GM10847 (cell line): ENCODE results near the gene RAB34.
A peak's percentile ranks its signal among the peaks of the same experiment; 100 is the strongest.

Source experiments
- POLR2A ChIP-seq: IDR thresholded peaks from 2 replicates; pipeline ENCODE4 v1.6.1; 2011; ENCODE audit not compliant: insufficient read length; ENCODE audit errors: extremely low read depth

Gene RAB34

DNA sequence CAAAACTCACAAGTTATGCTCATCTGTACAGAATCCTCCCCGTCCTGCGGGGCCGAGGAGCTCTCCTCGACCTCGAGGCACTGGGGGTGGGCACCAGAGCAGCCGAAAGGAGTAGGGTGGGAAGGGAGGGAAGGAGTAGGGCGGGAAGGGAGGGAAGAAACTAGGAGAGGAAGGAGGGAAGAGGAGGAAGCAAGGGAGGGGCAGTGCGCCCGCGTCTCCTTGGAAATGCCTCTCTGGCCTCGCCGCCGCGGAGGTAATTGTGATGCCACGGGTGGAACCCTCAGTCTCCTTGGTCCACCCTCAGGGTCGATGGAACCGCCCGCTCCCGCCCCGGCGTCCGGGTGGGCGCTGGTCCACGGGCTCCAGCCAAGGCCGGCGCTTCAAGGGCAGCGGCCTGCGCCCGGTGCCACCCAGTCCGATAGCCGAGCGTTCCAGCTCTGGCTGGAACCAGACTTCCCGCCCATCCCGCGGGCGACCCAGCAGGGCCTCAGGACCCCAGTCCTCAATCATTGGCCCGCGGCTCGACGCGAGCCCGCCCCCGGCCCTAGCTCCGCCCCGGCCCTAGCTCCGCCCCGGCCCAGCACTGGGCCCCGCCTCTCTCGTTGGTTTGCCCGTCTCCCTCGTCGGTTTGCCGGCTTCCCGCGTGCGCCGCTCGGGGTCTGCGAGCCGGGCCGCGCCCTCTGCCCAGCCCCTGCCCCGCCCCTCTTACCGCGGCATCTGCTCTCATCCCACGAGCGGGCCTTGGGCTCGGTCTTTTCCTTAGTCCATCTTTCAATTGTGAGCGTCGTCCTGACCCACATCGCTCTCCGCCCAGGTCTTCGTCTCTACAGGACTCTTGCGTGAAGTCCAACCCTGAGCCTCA lies 6.6 kb downstream of the RAB34 start:
- TF ChIP-seq POLR2A, result peak; percentile 64

DNA sequence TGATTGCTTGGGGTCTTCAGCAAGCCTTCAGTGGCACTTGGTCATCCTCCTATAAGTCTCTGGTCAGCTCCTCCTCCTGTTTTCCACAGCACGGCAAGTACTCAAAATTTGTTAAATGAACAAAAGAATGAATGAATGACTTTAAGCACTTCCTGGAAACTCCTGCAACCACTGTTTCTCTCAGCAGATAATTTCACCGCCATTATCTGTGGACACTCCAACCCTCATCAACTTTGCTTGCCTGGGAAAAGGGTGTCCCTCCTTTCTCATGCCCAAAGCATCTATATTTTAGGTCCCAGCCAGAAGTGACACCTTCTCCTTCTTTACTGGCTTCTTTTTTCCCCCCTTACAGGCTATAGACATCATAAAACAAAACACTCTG lies 10.3 kb downstream of the RAB34 start:
- no peak for TF ChIP-seq POLR2A

DNA sequence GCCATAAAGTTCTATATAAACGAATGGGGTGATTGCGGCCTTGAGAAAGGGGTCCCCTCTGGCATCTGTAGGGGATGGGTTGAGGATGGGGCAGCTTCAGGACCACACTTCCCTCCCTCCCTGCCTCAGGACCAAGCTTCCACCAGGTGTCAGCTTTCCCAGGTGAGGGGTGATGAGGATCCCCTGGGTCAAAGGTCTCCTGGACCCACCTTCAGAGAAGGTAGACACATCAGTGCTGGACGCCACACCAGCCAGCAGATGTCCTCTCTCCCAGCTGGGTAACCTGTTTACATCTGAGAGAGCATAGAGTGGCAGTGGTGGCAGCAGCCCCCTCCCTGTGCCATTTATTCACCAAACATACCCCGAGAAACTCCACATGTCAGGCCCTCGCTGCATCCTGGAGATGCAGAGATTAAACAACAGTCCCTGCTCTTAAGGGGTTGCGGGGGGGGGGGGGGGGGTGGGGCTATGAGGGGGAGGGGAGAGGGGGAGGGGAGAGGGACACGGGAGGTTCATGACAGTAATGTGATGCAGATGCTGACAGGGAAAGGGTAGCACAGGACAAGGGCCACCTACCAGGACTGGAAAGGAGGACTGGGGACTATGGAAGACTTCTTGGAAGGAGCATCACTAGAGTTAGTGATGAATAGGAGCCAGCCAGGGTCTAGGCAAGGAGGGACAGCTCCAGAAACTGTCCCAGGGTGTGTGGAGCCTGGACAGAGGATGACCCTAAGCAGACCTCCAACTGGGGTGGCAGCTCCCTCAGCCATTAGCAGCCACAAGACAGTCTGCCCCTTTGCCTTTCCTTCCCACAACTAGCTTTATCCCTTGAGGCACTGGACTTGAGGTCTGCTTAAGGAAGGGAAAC lies 11.0 kb downstream of the RAB34 start:
- TF ChIP-seq POLR2A, result no peak

DNA sequence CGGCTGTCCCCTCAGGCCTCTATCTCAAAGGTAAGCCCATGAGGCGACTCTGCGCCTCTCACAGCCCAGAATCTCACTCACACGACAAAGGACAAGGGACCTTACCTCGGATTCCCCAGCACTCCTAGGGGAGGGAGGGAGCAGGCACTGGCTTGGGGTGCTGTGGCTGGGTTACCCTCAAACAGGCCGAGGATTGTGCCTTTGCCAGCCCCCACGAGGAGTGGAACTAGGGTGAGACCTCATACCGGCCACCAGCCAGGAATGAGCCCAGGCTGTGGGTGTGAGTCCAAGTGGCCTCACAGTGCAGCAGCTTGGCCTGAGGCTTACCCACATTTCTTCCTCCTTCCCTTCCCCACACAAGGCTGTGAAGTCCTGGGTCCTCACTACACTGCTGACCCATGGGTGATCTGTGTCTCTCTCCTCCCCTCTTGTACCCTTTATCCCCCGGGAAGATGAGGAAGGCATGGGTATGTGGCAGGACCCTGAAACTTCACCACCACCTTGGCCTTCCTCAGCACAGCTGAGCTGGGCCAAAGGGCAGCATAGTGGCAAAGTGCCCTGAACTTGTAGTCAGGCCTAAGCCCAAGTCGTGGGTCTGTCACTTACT lies 11.8 kb downstream of the RAB34 start:
- TF ChIP-seq POLR2A, result no peak

DNA sequence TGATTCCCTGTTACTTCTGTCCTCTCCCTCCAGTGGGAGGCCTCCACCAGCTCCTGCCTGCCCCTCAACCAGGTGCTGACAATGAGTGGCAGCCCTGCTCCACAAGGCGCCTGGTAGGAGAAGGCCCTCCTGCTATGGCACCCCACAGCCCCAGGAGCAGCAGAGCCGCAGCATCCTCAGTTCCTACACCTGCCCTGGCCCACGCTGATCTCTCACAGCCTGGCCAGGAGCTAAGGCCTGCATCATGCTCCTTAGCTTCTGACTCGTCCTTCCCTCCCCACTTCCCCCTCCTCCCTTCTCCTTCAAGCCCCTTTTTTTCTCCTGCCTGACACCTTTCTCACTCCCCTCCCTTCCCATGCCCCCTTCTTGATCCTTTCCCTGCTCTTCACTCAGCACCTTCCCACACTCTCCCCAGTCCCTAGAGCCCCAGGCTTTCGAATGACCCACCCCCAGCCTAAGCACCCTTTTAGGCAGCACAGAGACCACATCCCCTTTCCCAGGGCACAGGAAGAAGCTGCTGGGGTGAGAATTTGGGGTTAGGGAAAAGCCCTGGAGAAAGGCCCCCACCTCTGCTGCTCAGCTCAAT lies 12.5 kb downstream of the RAB34 start:
- TF ChIP-seq POLR2A, result no peak

DNA sequence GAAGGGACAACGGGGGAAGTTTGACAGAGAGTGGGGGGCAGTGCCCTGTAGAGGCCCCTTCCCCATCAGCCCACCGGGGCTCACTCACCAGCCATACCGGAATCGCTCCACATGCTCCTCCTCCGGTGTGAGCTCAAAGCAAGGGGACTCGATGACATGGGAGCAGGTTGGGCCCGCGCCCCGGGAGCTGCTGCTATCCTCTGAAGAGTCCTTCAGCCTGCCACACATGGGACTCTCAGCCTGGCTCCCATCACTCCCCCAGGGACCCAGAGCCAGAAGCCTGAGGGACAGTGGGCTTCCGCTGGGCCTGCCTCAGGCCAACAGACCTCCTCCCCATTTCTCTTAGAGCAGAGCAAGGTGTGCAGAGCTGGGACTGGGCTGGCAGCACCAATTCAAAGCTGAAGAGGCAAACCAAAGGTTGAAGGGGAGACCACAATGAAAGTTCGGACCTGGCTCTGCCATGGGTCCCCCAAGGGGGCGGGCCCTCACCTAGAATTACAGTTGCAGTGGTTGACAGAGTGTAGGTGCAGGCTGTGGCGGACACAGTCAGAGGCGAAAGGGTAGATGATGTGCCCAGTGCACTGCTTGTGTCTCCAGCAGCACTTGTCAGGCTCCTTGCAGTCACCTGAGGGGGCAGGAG lies 13.3 kb downstream of the RAB34 start:
- TF ChIP-seq POLR2A, result no peak

DNA sequence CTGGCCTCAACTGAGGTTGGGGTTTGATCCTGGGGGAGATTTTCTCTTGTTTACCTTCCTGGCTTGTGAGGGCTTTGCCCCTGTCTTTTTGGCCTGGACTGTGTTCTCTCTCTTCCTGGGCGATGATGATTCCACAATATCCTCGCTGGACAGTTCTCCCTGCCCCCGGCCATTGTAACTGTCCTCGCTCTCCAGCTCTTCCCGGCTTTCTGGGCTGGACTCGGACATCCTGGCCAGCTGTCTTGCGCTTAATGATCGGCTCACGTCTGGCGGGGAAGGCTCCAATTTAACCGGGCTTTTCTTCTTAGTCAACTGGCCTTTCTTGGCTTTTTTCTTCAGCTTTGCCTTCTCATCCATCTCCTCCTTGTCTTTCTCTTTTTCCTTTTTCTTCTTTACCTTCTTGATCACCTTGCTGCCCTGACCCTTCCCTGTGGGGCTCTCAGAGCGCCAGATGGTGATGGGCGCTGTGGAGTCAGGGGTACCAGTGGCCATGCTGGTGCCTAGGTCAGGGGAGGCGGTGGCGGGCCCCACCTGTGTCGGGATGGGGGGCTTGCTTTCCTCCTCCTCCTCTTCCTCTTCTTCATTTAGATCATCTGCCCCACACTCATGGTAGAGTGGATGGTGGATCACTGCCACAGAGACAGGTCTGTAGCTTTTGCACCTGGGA lies 14.0 kb downstream of the RAB34 start:
- TF ChIP-seq POLR2A, result no peak

DNA sequence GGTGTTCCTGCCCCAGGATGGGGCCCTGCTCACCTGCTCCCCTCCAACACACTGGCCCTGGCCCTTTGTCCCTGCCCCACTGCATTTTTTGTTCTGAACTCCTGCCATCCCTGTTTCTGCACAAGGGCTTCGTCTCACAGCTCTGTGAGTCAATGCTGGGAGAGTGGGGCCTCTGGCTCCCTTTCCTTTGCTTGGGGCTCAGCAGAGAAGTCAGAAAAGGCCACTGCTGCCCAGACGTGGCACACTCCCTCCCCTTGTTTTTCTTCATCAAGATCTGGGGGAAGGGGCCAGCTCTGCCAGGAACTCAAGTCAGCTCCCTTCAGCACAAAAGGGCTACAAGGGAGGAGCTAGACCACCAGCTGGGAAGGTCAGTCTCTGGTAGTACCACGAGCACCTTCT lies 14.9 kb downstream of the RAB34 start:
- no peak for TF ChIP-seq POLR2A

DNA sequence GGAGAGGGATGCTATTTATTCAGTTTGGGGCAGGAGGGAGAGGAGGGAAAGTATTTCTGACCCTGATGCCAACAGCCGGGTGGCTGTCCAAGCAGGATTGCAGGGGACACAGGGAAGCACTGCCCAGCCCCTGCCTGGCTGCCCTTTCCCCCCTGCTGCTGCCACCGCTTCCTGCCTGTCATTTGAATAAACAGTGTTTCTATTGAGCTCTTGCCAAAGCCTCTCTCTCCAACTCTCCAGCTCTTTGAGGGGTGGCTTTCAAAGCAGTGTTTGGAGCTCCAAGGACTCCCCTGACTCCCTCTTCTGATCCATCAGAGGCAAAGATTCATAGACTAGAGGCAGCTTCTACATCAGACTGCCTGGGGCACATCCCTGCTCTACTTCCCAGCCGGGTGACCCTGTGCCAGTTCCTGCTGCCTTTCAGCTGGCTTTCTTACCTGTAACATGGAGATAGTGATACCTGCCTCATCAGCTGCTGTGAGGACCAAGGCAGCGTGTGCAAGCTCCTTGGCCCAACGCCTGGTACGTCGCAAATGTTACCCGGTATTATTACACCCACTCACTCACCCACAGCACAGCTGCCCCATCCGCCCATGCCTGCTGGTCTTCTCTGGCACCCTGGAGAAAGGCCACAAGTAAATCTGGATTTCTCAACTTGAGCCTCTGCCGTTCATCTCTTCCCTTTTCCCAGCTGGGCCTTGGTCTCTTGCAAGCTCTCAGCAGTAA lies 15.5 kb downstream of the RAB34 start:
- TF ChIP-seq POLR2A, result no peak

DNA sequence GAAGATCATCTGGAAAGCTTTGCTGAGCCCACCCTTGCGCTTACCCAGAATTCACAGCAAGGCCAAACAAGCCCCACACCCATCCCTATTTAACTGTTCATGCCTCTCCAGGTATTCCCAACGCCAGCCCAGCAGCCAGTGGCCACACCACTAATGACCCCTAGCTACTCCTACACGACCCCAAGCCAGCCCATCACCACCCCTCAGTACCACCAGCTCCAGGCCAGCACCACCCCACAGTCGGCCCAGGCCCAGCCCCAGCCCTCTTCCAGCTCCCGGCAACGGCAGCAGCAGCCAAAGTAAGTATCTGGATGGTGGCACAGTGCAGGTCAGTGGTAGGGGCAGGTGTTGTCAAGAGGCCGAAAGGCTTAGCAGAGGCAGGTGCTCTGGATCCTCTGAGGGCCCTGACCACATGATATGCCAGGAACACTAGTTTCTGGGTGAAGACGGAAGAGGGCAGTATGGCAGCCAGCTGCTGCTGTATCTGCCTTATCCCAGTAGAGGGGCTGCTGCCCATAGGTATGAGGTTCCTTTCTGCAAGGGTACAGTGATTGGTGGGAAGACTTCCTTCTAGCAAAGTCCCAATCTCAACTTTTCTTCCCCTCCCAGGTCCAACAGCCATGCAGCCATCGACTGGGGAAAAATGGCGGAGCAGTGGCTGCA lies 16.7 kb downstream of the RAB34 start:
- TF ChIP-seq POLR2A, result no peak

DNA sequence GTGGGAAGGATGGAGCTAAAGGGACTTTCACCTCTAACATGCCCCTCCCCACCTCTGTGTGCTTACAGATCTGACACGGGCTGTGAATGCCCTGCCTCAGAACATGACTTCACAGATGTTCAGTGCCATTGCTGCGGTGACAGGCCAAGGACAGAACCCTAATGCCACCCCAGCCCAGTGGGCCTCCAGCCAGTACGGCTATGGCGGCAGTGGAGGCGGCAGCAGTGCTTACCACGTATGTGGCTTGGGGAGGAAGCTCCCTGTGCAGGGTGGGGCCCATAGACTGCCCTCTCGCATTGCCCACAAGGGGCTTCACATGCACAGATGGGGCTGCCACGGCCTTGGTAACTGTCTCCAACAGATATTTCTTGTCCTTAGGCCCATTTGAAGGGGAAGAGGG lies 17.4 kb downstream of the RAB34 start:
- TF ChIP-seq POLR2A, result no peak

DNA sequence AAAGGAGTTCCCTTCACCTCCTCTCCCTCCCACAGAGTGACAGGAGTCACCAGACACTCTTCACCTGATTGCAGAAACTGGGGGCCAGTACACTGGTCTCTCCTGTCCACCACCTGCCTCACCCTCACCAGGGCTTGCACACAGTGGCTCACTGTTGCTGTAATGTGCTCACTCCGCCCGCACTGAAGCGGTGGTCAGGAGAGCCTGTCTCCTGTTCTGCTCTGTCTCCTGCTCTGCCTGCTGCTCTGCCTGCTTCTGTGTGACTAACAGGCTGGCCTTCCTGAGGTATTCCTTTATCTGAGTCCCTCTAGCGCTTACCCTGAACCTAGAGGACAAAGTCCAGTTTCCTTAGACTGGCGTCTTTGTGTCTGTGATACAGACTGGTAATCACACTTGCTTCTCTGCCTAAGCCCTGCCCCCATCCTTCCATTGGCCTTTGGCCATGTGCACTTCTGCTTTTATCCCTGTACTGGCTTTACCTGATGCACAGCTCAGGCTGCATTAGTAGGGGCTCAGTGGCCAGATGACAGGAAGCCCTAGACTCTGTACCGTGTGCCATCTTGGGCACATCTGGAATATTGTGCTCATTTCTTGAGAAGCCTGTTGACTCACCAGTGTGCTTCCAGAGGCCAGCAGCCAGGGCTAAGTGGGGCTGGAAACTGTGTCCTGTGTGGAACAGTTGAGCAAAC lies 19.3 kb downstream of the RAB34 start:
- TF ChIP-seq POLR2A, result no peak

DNA sequence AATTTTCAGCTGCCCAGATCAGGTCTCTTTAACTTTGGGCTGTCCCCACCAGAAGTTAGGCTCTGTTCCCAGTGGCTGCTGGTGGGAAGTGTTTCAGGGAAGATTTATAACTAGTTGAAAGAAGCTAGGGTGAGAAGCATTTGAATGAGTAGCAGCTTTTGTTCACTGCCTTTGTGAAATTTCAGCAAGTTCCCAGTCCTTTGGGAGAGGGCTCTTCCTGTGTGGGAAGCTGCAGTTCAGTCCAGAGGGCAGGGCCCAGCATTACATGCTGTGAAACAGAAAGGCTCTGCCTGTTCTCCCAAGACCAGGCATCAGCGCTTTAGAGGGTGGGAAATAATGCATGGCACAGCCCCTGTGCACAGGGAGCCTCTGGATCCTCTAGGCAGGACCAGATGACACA lies 23.8 kb downstream of the RAB34 start:
- TF ChIP-seq POLR2A, result no peak
